Stimulated activated CD4-positive, alpha-beta T cell treated with anti-CD3 and anti-CD28 coated beads, Interleukin-1b, Interleukin-23, amount 100 ng/mL, for 24 hours (primary cell): ENCODE results near the gene CPA1.

Source experiments
- DNase-seq, 4 experiments: peaks; one replicate each; pipeline ENCODE4 v3.0.0-alpha.2; 2020; ENCODE audit warnings: low read depth in 4 of 4, low spot score in 1 of 4

CPA1 gene

DNA sequence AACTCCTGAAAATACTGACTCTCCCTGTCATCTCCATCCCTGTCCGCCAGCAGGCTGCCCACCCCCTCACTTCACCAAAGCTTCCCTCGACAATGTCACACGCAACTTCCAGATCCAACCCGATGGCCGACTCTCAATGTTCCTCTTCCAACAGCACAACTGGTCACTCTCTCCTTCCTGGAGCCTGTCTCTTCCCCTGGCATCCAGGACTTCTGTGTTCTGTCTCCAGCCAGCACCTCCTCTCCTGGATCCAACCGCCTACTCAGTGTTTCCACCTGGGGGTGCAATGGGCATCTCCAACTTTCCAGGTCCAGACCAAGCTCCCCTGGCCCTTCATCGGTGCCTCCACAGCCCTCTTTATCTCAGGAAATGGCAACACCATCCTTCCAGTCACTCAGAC lies 27.1 kb upstream of the CPA1 start:
- DNase-seq, result no peak

DNA sequence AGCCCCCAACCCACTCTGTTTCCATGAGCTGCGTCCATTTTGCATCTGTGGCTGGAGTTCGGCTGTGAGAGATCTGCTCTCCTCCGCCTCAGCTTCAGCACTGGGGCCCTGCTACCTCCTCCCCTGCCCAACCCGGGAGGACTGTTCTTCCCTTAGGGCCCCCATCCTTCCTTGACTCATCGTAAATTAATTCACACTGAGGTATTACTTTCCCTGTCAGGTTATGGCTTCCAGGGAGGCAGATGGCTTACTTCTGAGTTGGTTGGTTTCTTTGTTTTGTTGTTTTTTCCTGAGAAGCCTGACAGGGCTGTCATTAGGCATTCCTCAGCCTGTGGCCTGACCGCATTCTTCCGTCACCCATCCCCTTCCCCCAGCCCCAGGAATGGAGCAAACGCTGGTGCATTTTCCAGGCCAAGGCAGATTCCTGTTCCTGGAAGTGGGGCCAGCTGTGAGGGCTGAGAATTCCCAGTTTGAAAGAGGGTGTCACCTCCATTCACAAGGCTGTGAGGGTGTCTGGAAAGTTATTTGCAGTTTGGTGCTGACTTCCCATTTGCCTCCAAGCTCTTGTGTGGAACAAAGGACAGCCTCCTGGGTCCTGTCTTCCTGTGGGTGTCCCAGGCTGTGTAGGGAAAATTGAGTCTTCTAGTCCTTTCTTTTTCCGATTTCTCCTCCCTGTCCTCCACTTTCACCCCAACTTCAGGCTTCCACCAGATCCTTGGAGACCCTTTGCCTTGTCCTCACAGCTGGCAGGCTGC lies 24.0 kb upstream of the CPA1 start:
- no peak for DNase-seq

DNA sequence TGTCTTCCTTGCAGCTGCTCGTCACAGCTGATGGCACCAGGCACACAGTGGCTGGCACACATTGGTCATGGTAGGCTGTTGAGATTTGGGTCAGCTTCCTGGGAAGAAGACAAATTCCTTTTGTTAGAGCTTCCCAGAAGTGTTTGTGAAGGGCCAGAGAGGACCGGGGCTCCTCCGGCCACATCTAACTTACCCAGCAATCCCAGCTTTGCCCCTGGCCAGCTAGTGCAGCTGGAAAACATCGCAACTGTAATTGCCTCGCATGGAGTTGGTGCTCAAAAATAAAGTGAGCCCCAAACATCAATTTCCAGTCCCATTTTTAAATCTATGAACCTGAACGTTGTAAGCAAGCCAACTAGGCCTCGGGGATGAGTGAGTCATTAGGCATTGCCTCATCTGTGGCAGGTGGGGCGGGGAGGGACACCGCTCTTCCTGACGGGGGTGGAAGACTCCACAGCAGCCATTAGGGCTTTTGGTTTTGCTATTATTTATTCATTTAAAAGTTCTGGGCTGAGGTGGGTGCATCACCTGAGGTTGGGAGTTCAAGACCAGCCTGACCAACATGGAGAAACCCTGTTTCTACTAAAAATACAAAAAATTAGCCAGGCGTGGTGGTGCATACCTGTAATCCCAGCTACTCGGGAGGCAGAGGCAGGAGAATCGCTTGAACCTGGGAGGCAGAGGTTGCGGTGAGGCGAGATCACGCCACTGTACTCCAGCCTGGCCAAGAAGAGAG lies 23.2 kb upstream of the CPA1 start:
- DNase-seq, result no peak

DNA sequence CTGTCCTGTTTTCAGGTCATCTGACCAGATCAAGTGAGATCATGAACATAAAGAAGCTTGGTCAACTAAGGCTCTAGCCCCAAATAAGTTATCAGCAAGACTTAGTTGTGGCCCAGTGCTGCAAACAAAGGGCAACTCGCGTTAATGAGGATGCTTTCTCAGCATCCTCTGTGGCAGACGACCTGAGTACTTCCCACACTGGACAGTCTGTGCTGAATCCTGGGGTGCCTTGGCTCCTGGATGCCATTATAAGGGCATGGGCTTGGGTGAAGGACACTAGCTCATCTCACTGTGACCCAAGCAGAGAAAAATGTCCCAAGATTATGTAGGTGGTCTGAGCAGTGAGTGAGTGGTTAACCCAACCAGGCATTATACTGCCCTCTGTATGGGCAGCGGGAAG lies 21.8 kb upstream of the CPA1 start:
- no peak for DNase-seq

DNA sequence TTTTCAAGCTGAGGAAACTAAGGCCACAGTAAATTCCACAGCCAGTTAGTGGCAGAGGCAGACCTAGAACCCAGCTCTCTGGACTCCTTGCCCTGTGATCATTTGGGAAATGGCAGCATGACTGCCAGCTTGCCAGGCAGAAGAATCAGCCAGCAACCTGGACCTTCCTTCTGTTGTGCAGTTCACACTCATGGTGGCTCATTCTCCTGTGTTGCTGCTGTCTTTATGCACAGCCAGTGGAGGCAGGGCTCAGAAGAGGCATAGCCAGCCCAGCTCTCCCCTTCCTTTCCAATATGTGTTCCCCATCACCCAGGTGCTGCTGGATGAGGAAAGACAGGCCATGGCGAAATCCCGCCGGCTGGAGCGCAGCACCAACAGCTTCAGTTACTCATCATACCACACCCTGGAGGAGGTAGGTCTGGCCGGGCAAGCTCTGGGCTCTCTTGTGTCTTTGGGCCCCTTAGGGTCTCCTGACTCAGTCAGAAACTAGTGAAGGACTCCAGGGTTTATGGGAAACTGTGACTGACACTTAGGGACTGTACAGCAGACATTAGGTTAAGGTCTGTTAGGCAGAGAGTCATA lies 20.9 kb upstream of the CPA1 start:
- DNase-seq, result no peak

DNA sequence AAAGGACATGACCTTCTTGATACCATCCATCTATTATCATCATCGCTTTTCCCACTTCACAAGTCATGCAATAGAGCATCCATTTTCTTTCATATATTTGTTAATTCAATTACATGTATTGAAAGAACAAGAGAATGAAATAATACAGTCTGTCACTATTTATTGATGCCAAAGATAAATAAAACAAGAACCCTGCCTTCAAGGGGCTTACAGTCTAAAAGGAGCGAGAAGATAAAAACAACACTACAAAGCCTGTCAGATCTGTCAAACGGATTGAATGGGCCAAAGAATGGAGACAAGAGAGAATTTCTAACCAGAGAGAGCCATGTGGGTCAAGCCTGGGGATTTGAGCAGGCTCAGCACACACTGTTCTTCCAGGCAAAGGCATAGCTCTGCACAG lies 19.8 kb upstream of the CPA1 start:
- no peak for DNase-seq

DNA sequence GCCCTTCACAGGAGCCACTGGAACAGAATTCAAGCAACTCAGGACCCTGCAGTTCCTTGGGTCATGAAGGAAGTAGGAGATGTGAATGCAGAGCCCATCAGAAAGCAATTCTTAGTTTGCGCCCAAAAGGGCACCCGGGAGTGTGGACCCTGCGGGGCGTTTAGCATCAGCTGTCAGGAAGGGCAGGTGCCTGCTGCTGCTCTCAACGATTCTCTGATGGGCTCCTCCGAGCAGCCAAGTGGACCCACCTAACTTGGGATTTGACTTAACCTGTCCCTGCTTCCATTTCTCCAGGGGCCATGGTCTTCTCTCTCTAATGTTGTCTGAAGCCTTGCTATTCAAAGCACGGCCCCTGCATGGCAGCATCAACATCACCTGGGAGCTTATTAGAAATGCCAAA lies 18.6 kb upstream of the CPA1 start:
- DNase-seq, result no peak

DNA sequence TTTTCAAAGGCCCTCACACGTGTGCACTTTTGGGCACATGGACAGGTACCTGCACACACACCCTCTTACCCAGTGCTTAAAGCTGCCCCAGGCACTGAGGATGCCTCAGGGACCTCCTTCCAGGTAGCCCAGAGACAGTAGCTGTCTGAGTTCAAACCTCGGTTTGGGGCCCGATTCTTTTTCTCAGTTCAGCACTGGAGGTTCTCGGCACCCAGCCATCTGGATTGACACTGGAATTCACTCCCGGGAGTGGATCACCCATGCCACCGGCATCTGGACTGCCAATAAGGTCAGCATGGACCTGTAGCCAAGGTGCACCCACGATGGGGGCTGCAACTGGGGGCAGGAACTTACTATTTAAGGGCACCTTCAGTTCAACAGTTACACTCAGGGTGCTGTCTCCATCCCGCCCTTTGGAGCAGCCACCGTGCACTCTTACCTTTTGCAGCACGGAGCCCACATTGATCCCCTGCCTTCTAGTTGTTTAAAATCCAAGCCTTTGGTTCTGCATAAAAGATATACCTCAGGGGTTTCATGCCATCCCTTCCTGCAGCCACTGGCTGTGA lies 18.0 kb upstream of the CPA1 start:
- no peak for DNase-seq

DNA sequence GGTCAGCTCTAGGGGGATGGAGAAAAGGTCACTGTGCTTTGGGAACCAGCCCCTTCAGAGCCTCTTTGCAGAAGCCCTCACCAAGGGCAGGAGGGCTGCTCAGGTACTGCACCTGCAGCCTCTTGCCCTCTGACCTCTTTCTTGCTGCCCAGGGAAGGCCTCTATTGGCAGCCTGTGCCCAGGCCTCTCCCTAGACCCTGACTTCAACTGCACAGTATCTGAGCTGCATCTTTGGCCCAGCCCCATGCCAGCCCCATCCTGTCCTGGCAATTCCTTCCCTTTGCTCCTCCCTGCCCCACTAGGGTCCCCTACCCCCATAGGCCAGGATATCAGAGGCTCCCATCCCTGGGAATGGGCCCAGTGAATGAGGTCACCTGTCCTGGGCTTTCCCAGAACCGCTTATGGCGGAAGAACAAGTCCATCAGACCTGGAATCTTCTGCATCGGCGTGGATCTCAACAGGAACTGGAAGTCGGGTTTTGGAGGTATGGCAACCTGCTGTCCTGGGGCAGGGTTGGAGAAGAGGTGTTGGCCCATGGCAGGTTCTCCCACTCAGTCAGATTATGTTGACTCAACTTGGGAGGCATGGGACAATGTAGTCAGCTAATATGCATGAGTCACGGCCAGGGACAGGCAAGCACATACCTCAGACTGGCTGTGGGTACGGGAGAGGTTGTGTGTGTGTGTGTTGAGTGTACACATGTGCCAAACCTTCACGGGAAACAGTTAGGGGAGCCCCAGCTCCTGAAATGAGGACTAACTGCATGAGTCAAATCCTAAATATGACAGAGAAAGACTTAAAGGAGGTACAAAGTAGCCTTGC lies 17.1 kb upstream of the CPA1 start:
- DNase-seq, result peak in 2 of 4 experiments; percentile 25 to 52

DNA sequence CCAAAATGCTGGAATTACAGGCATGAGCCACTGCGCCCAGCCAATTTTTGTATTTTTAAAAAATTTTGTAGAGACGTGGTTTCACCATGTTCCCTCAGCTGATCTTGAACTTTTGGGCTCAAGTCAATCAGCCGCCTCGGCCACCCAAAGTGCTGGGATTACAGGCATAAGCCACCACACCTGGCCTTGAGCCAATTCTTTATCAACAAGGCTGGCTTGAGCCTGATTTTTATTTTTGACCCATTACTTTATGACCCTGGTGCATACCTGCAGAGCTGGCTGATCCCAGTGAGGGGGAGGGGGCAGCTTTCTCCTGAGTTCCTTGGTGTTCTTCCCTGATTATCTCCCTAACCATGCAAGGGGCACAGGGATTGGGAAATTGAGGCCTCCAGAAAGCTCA lies 15.8 kb upstream of the CPA1 start:
- no peak for DNase-seq

DNA sequence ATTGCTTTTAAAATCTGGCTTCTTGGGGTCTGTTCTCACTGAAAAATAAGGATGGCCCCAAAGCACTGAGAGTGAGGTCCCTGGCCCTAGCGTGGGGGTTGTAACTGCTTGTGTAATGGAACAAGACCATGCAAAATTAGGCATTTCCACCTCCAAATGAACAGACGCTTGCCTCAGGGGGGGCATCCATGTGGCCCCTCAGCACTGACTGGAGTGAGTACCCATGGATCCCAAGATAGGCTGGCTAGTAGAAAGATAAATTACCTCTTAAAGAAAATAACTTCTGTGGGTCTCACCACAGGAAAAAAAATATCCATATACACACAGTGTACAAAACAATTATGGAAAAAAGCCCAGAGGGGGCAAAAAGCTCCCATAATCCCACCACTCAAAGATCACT lies 15.2 kb upstream of the CPA1 start:
- DNase-seq, result no peak

DNA sequence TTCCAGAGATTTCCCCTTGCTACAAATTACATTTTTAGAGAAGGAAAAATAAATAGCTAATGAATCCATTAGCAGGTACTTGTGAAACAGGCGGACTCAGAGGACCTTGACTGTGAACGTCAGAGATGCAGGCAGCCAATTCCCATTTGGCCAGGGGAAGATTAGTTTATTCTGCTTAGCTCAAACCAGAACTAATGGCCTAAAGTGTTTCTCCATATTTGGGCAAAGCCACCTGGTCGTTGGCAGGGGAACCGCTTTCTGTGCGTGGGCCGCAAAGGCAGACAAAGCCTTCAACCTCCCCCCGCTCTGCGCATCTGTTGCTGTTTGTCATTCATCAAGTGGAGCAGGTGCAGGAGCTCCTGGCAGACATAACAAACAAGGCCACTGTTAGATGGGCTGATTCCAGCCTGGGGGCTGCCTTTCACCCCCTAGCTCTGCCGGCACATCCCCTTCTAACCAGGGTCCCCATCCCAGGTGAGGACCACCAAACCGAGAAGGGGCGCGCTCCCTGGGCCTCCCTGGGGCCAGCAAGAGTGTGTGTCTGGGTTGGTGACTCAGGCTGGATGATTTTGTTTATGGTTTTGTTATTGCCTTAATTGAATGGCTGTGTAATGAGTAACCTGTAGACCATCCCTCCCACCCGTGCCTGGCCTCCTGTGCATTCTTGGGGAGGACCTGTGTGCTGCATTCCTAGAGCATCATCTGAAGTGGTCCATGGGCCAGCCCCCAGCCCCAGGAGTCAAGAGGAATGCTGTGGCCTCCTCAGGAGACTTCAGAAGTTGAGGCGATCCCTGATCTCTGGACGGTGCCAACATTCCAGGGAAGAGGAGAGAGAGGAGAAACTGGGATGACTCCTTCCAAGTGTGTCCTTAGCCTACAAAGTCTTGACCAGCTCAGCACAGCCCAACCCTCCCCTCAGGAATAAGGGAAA lies 14.5 kb upstream of the CPA1 start:
- DNase-seq, result no peak

DNA sequence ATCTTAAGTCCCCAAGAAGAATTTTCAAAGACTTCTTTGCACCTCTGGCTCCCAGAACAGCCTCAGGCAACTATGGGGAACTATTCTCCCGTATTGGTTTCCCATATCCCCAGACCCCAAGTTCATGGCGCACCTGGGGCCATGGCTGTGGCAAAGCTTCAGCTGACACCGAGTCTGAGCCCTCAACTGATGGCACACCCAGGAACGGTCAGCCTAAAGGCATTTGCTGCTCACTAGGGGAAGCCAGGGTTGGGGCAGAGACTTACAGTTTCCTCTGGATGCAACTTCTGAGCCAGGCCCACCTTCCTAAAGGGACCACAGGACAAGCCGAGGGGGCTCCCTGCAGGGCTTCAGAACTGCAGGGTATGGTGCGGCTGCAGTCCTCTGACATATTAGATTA lies 13.7 kb upstream of the CPA1 start:
- DNase-seq, result no peak

DNA sequence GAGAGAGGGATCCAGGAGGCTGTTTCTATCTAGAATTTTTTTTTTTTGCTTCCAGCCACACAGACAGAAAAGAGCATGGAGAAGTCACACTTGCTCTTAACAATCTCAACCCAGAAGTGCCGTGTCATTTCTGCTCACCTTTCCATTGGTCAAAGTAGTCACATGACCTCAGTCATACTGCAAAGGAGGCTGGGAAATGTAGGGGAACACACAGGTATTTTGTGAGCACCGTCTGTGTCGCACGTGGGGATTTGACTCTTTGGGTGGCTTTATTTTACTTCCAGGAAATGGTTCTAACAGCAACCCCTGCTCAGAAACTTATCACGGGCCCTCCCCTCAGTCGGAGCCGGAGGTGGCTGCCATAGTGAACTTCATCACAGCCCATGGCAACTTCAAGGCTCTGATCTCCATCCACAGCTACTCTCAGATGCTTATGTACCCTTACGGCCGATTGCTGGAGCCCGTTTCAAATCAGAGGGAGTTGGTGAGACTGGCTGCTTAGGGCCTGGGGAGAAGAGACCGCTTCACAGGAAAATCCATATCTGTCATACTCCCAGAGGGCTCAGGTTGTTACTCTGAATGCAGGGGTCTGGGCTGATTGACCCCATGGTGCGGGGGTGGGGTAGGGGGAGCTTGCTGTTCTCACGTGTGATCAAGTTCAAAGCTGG lies 13.1 kb upstream of the CPA1 start:
- DNase-seq, result no peak

DNA sequence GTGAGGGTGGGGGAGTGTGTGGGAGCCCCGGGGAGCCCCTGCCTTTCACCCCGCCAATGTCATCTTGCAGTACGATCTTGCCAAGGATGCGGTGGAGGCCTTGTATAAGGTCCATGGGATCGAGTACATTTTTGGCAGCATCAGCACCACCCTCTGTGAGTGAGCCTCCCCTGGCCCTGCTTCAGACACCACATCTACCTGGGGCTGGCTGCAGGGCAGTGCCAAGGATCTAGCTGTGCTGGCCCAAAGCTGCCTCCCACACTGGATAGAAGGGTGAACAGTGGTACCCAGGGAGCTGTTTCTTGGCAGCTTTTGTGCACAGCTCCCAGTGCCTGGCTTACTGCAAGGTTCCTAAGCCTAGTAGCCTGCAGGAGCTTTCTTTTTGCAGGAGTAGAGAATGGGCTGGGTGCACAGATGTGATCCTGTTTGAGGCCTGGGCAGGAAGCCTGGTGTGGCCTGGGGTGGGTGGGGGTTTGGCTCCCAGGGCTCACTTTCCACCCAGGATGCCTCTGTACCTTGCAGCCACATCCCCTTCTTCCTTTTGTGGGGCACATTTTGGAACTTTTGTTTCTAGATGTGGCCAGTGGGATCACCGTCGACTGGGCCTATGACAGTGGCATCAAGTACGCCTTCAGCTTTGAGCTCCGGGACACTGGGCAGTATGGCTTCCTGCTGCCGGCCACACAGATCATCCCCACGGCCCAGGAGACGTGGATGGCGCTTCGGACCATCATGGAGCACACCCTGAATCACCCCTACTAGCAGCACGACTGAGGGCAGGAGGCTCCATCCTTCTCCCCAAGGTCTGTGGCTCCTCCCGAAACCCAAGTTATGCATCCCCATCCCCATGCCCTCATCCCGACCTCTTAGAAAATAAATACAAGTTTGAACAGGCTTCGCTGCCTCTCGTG lies 12.2 kb upstream of the CPA1 start:
- DNase-seq, result no peak

DNA sequence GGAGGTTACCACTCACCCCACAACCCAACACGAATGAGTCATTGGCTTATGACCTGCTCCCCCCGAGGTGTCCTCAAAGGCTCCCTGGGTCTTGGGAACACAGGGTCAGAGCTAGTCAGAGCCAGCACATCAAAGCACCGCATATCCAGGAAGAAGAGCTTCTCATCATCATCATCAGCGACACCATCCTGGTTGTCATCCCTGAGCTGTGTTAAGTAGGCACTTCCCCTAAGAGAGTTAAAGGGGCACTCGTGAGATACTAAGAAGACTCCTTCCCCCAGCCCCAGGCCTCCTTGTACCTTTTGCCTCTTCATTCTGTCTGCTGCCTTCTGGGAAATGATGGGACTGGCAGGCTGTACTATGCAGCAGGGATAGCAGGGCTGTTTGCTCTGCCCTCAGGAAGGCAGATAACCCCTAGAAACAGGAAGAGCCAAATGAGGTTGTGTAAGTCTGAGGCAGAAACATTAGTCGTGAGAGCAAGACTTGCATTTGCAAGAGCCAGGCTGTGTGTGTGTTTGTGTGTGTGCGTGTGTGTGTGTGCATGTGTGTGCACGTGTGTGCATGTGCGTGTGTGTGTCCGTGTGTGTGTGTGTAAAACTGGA lies 11.1 kb upstream of the CPA1 start:
- no peak for DNase-seq

DNA sequence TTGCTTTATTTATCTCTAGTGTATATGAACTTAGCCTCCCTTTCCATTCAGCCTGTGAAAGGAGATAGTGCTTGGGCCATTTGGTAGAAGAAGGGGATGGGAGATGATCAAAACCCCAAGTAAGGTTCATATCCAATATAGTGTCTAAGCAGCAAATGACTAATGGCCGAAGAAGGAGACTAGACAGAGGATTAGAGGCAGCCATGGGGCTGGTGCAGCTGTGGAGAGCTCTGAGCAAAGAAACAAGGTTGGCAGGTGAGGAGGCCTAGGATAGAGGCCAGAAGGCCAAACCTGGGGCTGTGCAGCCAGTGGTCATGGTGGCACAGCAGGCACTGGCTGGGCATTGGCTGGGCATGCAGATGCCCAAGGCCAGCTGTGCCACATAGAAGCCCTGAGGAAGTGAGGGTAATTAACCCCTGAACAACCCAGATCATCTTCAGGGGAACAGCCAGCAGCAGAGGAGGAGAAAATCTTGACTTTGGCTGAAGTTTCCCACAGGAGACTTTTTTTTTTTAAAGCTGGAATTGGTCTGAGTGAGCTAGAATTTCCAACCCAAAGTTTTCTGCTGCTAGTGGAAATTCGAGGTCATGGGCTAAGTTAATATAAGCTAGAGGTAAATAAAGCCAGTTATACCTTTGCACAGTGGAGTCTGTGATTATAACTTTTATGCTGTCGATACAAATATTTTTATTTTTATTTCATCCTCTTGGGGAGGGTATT lies 10.3 kb upstream of the CPA1 start:
- DNase-seq, result no peak

DNA sequence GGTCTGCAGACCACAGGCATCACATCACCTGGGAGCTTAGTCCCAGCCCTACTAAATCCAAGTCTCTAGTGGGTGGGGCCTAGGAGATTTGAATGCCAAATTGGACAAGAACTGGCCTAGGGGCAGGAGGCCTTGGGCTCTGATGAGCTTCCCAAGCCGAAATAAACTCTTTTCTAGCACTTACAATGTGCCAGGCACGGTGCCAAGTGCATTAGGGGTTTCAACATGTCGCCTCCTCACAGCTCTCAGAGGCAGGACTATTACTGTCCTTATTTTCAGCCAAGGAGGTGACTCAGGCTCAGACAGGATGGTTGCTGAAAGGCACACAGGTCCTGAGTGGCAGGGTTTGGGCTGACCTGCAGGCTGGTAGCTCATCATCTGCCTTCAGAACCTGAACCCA lies 9.2 kb upstream of the CPA1 start:
- no peak for DNase-seq
